ENCODE measurements around the gene PCGF3.
A peak's percentile ranks its signal among the peaks of the same experiment; 100 is the strongest.
"Not testable (repeated sequence)": the region's sequence is repeated elsewhere in the genome, so short reads cannot be mapped to it uniquely, and the experiment has no call there.

Gene PCGF3

DNA sequence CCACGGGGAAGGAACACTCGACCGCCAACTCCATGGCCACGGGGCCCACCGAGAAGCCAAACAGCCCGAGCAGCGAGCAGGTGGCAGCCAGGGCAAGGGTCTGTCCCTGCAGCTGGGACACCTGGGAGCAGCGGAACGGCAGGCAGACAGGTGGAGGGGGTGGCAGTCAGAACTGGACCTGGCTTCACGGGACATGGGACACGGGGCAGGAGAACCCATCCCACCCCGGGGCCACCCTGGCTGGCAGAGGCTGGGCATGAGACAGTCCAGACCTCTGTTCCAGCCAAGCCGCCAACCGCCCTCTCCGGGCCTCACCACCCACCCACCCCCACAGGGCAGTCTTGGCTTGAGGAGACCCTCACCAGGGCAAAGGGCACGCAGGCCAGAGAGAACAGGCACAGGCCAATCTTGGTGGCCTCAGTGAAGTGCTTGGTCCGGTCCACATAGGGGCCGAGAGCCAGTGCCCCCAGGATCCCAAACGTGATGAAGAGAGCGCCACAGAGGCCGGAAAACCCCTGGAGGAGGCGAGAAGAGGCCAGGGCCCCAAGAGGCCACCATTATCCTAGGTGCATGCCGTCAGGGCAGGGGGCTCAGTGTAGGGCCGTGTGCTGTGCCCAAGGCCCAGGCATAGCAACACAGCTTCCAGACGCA is 22.3 kb upstream of the PCGF3 start:
- no peak for DNase-seq

GRCh38 chr4:683982-684622 is 21.5 kb upstream of the PCGF3 start:
- peak; percentile 62 to 83 (median 77) for DNase-seq

DNA sequence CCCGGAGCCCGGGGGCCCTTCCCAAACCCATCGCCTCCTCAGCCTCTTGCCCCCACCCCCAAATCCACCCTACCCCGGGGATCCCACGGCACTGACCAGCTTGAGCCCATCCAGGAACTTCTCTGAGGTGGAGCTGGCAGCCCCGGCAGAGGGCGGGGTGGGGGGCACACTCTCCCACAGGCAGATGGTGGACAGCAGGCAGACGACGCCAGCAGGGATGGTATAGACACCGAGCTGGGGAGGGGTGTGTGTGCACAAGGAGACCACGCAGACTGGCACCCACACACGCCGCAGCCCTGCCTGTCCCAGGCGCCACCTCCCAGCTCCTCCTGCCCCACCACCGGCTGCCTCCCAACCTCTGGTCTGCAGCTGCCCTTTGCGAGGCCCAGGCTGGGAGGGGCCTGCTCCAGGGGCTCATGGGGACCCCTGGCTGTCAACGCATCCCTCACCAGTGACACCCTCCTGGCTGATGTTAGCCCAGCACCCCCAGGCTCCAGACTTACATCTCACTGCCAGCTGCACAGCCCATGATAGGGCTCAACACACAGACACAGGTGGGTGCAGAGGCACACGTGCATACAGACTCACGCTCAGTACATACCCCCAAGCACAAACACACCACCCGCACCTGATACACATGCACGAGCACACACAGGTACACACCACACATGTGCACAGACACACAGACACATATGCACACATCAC is 20.9 kb upstream of the PCGF3 start:
- no peak for DNase-seq

GRCh38 chr4:685679-686412 is 19.8 kb upstream of the PCGF3 start:
- DNase-seq, result no peak

- no peak for DNase-seq
Observed at GRCh38 chr4:686413-687040, 19.1 kb upstream of the PCGF3 start.

DNA sequence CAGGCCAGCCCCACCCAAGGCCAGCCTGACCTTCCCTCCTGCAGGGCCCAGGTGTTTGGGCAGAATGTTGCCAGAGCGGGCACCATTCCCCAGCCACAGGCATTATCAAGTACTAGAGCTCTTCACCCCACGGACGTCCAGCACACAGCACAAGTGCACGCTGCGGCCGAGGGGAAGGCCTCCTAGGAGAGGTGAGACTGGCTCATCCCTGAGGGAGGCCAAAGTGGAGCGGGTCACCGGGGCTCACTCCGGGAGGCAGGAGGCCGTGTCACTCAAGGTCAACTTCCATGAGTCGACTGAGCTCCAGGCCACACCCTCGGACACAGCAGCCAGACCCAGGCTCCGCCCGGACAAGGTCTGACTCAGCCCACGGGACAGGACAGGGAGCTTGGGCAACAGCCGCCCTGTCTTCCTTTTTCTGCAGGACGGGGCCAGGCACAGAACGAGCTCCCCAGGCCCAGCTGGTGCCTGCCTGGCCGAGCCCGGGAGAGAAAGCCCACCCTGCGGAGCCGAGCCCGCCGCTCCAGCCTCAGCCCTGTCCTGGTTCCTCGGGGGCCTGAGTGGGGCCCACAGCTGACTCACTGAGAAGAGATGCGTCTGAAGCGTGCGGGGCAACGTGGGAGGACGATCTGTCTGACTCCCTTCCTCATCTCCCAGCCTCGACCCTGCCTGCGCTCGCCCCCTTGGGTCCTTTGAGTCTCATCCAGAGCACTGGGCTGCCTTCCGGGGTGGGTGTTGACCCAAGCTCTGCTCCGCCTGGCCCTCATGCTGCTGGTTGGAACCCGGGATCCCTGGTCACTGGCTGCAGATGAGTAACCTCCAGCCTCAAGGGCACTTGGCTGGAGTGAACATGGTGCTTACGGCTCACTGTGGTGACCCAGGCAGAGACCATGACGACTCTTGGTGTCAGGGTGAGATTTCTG is 18.3 kb upstream of the PCGF3 start:
- peak; percentile 94 to 98 (median 97) for DNase-seq

GRCh38 chr4:687971-688853 is 17.4 kb upstream of the PCGF3 start:
- DNase-seq, result peak in 1 of 4 experiments; percentile 38

- peak; percentile 47 to 85 (median 70) for DNase-seq
Observed at GRCh38 chr4:688854-689681, 16.6 kb upstream of the PCGF3 start, which contains the start of gene SLC49A3. Gene SLC49A3, minus strand, starts transcription at chr4:689151. Its CDS starts 24 bp downstream, at chr4:689127.

DNA sequence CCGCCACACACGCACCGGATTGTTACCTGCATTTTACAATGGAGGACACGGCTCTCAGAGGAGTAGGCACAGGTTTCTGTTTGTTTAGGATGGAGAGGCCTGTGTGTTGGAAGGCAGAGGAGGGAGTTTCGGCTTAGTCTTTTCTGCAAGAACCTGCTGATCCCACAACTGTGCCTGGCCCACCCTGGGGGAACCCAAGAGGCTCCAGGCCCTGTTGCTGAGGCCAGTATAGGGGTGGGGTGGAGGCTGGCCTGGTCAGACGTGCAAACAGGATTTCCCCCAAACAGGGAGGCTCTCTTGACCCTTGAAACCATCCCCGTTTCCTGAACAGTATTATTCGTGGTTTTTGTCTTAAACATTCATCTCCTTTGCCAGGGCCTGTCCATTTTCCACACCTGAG is 15.9 kb upstream of the PCGF3 start:
- DNase-seq, result no peak

- DNase-seq, result no peak
Observed at GRCh38 chr4:692771-693554, 12.7 kb upstream of the PCGF3 start.

- not testable (repeated sequence) for DNase-seq
Observed at GRCh38 chr4:694341-694940, 11.2 kb upstream of the PCGF3 start.

- DNase-seq, result no peak
Observed at GRCh38 chr4:699816-700580, 5.6 kb upstream of the PCGF3 start.

DNA sequence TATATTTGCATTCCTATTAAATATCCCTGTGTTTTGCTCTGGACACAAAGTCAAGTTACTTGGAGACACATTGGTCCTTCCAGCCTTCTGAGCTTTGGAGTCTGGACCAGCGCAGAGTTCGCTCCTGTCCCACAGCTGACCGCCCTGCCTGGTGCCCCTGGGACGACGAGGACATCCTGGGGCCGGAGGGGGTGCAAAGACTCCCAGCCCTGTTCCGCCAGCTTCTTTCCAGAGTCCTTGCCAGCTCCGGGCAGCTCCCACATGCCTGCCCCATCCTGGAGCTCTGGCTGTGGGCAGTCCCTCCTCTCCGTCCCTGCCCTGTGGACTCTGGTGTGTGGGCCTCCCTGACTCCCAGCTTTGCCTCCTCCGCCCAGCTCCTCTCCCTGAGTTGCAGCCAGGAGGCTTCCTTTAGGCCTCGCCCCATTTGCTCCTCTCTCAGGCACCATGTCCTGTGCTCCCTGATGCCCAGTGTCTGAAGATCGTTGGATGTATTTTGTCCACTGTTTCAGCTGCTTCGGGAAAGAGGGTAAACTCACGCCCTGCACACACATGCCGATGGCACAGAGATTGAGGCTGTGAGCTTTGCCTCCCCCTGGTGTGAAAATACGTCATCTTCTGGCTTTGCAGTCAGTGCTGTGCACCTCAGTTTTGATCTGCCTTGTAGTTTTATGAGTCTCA is 4.9 kb upstream of the PCGF3 start:
- no peak for DNase-seq

DNA sequence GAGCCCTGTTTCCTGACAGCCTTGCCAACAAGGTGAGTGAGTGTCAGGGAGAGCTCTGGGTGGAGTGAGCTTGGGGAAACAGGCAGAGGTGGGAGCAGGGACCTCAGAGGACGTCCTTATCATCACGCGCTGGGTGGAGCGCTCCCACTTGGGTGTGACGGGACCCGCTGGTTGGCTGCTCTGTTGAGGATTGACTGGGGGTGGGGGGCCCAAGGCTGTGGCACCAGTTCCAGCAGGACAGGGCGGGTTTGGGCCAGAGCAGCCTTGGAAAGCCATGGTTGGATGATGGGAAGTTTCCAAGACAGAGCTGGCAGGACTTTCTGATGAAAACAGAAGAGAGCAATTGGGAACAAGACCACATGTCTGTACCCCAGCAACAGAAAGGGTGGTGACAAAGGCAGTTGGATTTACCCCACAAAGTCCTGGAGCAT is 3.0 kb upstream of the PCGF3 start:
- DNase-seq, result no peak

- DNase-seq, result no peak
Observed at GRCh38 chr4:703336-704197, 2.1 kb upstream of the PCGF3 start.

Data from suppressor macrophage (primary cell).